SK-N-SH treated with all-trans-retinoic acid at 6 μM for 48 hours (cell line): ENCODE measurements around the gene AP1B1.

Experiments
- ARNTL ChIP-seq: fragments of 450-650 bp; formaldehyde crosslinking; IDR thresholded peaks from 2 replicates; pipeline ENCODE4 v1.5.0; 2020; ENCODE audit warnings: low read depth, mild to moderate bottlenecking, moderate library complexity, borderline replicate concordance
- CREB5 ChIP-seq: fragments of 250-450 bp; sonication (Bioruptor Pico); IDR thresholded peaks from 2 replicates; pipeline ENCODE4 v1.5.1; 2020; ENCODE audit warnings: low read depth, mild to moderate bottlenecking, moderate library complexity
- GLIS3 ChIP-seq: fragments of 250-450 bp; sonication (Bioruptor Pico); IDR thresholded peaks from 2 replicates; pipeline ENCODE4 v1.5.0; 2020; ENCODE audit warnings: mild to moderate bottlenecking, moderate library complexity
- OSR1 ChIP-seq: fragments of 250-450 bp; sonication (Bioruptor Pico); IDR thresholded peaks from 2 replicates; pipeline ENCODE4 v1.8.0; 2022; ENCODE audit warnings: moderate library complexity, mild to moderate bottlenecking, inconsistent platforms
- PPARA ChIP-seq: fragments of 250-450 bp; sonication (Bioruptor Pico); IDR thresholded peaks from 2 replicates; pipeline ENCODE4 v1.5.0; 2020; ENCODE audit warnings: mild to moderate bottlenecking, borderline replicate concordance
- SNAI2 ChIP-seq: fragments of 250-450 bp; sonication (Bioruptor Pico); IDR thresholded peaks from 2 replicates; pipeline ENCODE4 v1.5.0; 2020; ENCODE audit warnings: mild to moderate bottlenecking, moderate library complexity

DNA sequence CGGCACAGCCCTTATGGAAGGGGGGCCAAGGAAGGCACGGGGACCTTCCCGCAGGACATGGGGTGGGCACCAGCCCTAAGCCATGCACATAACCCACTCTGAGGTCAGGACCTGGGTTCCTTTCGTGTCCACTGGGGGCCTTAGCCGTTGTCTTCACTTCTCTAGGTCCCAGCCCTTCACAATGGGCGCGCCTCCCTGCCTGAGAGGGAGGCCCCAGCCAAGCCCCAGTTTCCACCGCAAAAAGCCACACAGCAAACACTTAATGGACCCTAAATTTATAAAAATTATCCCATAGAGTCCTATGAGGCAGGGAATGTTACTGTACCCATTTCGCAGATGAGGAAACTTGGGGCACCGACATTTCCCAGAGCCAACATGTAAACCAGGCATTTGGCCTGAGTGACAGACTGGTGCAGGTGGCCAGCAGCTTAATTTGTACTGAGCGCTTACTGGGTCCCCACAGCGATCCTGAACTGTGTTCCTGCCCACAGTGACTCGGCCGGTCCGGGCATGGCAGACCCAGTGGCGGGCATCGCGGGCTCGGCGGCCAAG lies 80.7 kb downstream of the AP1B1 start:
- TF ChIP-seq SNAI2 (CRISPR knock-in tag) = no peak
- no peak for TF ChIP-seq CREB5
- no peak for TF ChIP-seq OSR1 (CRISPR knock-in tag)
- TF ChIP-seq GLIS3 = no peak
- TF ChIP-seq ARNTL (CRISPR knock-in tag) = no peak
- no peak for TF ChIP-seq PPARA
